ENCODE measurements around the gene TUBGCP4.

TUBGCP4 gene

GRCh38 chr15:43434446-43434845 is 63.5 kb downstream of the TUBGCP4 start:
- Histone ChIP-seq H3K9ac (ENCODE audit: low read depth, low read length) (no peak overlapping the region), H3K27ac (ENCODE audit: low read depth, low read length) (no peak overlapping the region), H3K9me3 (ENCODE audit: insufficient read depth, low read depth, low read length) (no peaks in the 10 kb centered on the region), H3K36me3 (ENCODE audit: insufficient read depth, low read length) (peaks cover 98% of the 10 kb centered on the region), H3K4me1 (ENCODE audit: insufficient read depth, low read length) (no peaks in the 10 kb centered on the region), H3K27me3 (ENCODE audit: insufficient read depth, low read length) (no peaks in the 10 kb centered on the region), H3K4me3 (ENCODE audit: low read length) (no peak overlapping the region)

- Histone ChIP-seq H3K36me3 (ENCODE audit: insufficient read depth, low read length) (peaks cover 95% of the 10 kb centered on the region), H3K4me3 (ENCODE audit: low read length) (no peak overlapping the region), H3K27me3 (ENCODE audit: insufficient read depth, low read length) (no peaks in the 10 kb centered on the region), H3K4me1 (ENCODE audit: insufficient read depth, low read length) (peaks cover 6% of the 10 kb centered on the region), H3K27ac (ENCODE audit: low read depth, low read length) (no peak overlapping the region), H3K9me3 (ENCODE audit: insufficient read depth, low read depth, low read length) (no peaks in the 10 kb centered on the region), H3K9ac (ENCODE audit: low read depth, low read length) (no peak overlapping the region)
- WGBS, result 94% methylated on average over 6 of the region's 7 CpGs
These were observed 65.5 kb downstream of the TUBGCP4 start for GRCh38 chr15:43436395-43436794.

GRCh38 chr15:43439268-43439667 is 68.4 kb downstream of the TUBGCP4 start:
- peaks cover 10% of the 10 kb centered on the region for H3K4me1 ChIP-seq (ENCODE audit: insufficient read depth, low read length)
- 87% methylated on average over 2 of the region's 3 CpGs for WGBS
- peaks cover 83% of the 10 kb centered on the region for H3K36me3 ChIP-seq (ENCODE audit: insufficient read depth, low read length)
- H3K9me3 ChIP-seq (ENCODE audit: insufficient read depth, low read depth, low read length), result no peaks in the 10 kb centered on the region
- no peaks in the 10 kb centered on the region for H3K27me3 ChIP-seq (ENCODE audit: insufficient read depth, low read length)
- H3K4me3 ChIP-seq (ENCODE audit: low read length), result no peak overlapping the region
- no peak overlapping the region for H3K9ac ChIP-seq (ENCODE audit: low read depth, low read length)
- no peak overlapping the region for H3K27ac ChIP-seq (ENCODE audit: low read depth, low read length)

- no peaks in the 10 kb centered on the region for H3K27me3 ChIP-seq (ENCODE audit: insufficient read depth, low read length)
- peaks cover 83% of the 10 kb centered on the region for H3K36me3 ChIP-seq (ENCODE audit: insufficient read depth, low read length)
- H3K4me1 ChIP-seq (ENCODE audit: insufficient read depth, low read length), result peaks cover 10% of the 10 kb centered on the region
- H3K9ac ChIP-seq (ENCODE audit: low read depth, low read length), result peak overlapping the region; percentile 60
- H3K4me3 ChIP-seq (ENCODE audit: low read length), result no peak overlapping the region
- H3K9me3 ChIP-seq (ENCODE audit: insufficient read depth, low read depth, low read length), result no peaks in the 10 kb centered on the region
- 70% methylated on average over 4 of the region's 4 CpGs for WGBS
- H3K27ac ChIP-seq (ENCODE audit: low read depth, low read length), result peak overlapping the region; percentile 83
These were observed 69.9 kb downstream of the TUBGCP4 start for GRCh38 chr15:43440721-43441281.

GRCh38 chr15:43441316-43441715 is 70.4 kb downstream of the TUBGCP4 start:
- Histone ChIP-seq H3K4me1 (ENCODE audit: insufficient read depth, low read length) (peaks cover 10% of the 10 kb centered on the region), H3K27me3 (ENCODE audit: insufficient read depth, low read length) (no peaks in the 10 kb centered on the region), H3K36me3 (ENCODE audit: insufficient read depth, low read length) (peaks cover 84% of the 10 kb centered on the region), H3K27ac (ENCODE audit: low read depth, low read length) (peak overlapping the region; percentile 83), H3K9me3 (ENCODE audit: insufficient read depth, low read depth, low read length) (no peaks in the 10 kb centered on the region), H3K4me3 (ENCODE audit: low read length) (no peak overlapping the region), H3K9ac (ENCODE audit: low read depth, low read length) (peak overlapping the region; percentile 60)

GRCh38 chr15:43446344-43446743 is 75.4 kb downstream of the TUBGCP4 start:
- peaks cover 5% of the 10 kb centered on the region for H3K4me1 ChIP-seq (ENCODE audit: insufficient read depth, low read length)
- no peak overlapping the region for H3K9ac ChIP-seq (ENCODE audit: low read depth, low read length)
- H3K27me3 ChIP-seq (ENCODE audit: insufficient read depth, low read length), result no peaks in the 10 kb centered on the region
- H3K27ac ChIP-seq (ENCODE audit: low read depth, low read length), result no peak overlapping the region
- H3K4me3 ChIP-seq (ENCODE audit: low read length), result no peak overlapping the region
- H3K36me3 ChIP-seq (ENCODE audit: insufficient read depth, low read length), result peaks cover 65% of the 10 kb centered on the region
- 93% methylated on average over 2 of the region's 2 CpGs for WGBS
- H3K9me3 ChIP-seq (ENCODE audit: insufficient read depth, low read depth, low read length), result no peaks in the 10 kb centered on the region

- no peak overlapping the region for H3K4me3 ChIP-seq (ENCODE audit: low read length)
- H3K9me3 ChIP-seq (ENCODE audit: insufficient read depth, low read depth, low read length), result no peaks in the 10 kb centered on the region
- H3K36me3 ChIP-seq (ENCODE audit: insufficient read depth, low read length), result peaks cover 65% of the 10 kb centered on the region
- 97% methylated on average over 1 of the region's 1 CpG for WGBS
- H3K9ac ChIP-seq (ENCODE audit: low read depth, low read length), result no peak overlapping the region
- H3K27ac ChIP-seq (ENCODE audit: low read depth, low read length), result no peak overlapping the region
- no peaks in the 10 kb centered on the region for H3K4me1 ChIP-seq (ENCODE audit: insufficient read depth, low read length)
- H3K27me3 ChIP-seq (ENCODE audit: insufficient read depth, low read length), result no peaks in the 10 kb centered on the region
These were observed 79.1 kb downstream of the TUBGCP4 start for GRCh38 chr15:43449981-43450380.

All from HUES64 (cell line).